Smooth muscle cell of bladder (primary cell): ENCODE data around the gene IPO8. TPM values are rescaled to one million over a fixed set of nuclear protein-coding genes. Genes with fewer than 3 reads are reported as not detected.

Experiments used
- total RNA-seq: library from RNA; depleted of rRNA; stranded (reverse); fragments of >200 nt; gene quantifications from 2 replicates; pipeline ENCODE4 v1.2.3, GENCODE V29; 2014

IPO8 gene
- total RNA-seq: 34.4 and 37.8 TPM in 2 replicates

GRCh38 chr12:30695199-30696102 lies at the start of gene IPO8:
Gene IPO8, minus strand, starts transcription at chr12:30695869. Its CDS starts 222 bp downstream, at chr12:30695647.

Other genes starting within 250 kb of the IPO8 start
- 22.3 and 30.4 TPM in 2 replicates for gene CAPRIN2, start 59.1 kb upstream of the IPO8 start, total RNA-seq
- gene TSPAN11, start 230.9 kb upstream of the IPO8 start, total RNA-seq: 0.18 and 1.1 TPM in 2 replicates